SKM-1 treated with dmso at 0.1 percent for 144 hours (cell line): Measurements from ENCODE around the gene CACNA2D3.
"Not testable (repeated sequence)": the region's sequence is repeated elsewhere in the genome, so short reads cannot be mapped to it uniquely, and the experiment has no call there.

Experiments used
- DNase-seq: peaks from one replicate; lab custom pipeline; 2025; ENCODE audit not compliant: unreplicated experiment; lab: John Stamatoyannopoulos, UW

The CACNA2D3 gene

DNA sequence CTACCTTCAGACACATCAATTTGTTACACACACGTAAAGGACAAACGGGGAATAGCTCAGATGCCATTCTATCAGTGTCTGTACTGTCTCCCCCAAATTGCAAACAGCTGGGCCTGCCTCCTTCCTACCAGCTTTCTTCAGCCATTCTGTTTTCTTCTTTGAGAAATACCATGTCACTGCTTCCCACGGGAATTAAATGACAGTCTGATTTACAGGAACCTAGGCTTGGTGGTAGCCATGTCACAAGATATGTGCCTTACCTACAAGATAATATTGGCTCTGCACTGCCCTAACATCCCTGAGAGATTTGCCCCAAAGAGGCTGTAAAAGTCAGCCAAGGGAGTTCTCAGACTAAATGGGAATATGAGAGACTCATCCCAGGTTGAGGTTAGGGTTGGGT is 497.2 kb downstream of the CACNA2D3 start:
- DNase-seq, result no peak

DNA sequence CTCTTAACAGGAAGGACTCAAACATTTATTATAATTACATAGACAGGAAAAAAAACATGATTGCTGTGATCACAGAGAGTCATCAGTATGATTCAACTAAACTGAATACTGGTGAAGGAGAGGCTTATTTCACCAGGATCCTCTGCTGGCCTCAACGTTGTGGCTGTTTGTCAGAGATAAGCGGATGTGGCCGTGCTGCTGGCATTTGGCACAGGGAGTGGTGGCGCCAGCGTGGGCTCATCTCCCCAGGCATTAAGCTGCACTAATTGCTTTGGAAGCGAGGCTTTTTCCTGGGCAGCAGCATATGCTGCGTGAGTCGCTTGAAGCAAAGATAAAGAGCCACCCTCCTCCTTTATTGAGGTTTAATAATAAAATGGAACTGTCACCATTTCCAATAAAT is 498.8 kb downstream of the CACNA2D3 start:
- no peak for DNase-seq

- DNase-seq, result no peak
Observed at GRCh38 chr3:54622678-54623077, 500.3 kb downstream of the CACNA2D3 start.

- DNase-seq, result no peak
Observed at GRCh38 chr3:54625805-54626787, 503.7 kb downstream of the CACNA2D3 start.

- DNase-seq, result no peak
Observed at GRCh38 chr3:54628888-54629441, 506.6 kb downstream of the CACNA2D3 start.

- DNase-seq, result no peak
Observed at GRCh38 chr3:54630101-54630623, 507.8 kb downstream of the CACNA2D3 start.

- DNase-seq, result not testable (repeated sequence)
Observed at GRCh38 chr3:54631001-54631400, 508.6 kb downstream of the CACNA2D3 start.

DNA sequence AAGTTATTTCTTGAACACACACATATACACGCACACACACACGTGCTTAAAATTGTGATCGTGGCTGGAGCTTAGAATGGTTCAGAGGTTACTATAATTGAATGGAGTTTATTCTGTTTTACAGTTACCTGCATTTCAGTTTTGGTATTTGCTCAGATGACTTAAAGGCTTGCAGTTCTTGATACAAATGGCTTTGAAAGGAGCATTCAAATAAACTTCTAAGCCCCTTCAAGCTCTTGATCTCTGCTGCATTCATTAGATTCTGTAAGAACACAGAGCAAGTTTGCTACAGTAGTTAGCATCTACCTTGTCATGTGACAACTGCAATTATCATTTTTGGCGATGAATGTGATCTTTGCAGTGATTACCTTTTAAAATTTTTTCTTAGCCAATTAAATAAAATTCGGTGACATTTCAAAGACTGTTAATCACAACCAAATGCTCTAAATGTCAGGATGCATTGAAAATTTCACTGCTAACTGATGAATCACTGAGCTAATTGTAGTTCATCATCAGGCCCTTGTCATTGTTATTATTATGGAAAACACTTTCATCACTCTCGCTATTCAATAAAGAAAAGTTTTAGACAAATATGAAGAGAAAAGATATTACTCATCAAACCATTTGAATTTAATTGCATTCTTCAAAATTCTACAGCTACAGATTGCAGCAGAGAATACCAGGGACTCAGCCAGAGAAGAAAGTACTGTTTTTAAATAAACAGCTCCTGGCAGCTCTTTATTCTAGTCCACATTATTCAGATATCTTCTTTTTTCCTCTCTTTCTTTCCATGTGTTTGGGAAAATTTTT is 509.4 kb downstream of the CACNA2D3 start:
- no peak for DNase-seq

GRCh38 chr3:54632326-54632665 is 509.9 kb downstream of the CACNA2D3 start:
- no peak for DNase-seq

GRCh38 chr3:54632834-54633233 is 510.5 kb downstream of the CACNA2D3 start:
- DNase-seq, result no peak

DNA sequence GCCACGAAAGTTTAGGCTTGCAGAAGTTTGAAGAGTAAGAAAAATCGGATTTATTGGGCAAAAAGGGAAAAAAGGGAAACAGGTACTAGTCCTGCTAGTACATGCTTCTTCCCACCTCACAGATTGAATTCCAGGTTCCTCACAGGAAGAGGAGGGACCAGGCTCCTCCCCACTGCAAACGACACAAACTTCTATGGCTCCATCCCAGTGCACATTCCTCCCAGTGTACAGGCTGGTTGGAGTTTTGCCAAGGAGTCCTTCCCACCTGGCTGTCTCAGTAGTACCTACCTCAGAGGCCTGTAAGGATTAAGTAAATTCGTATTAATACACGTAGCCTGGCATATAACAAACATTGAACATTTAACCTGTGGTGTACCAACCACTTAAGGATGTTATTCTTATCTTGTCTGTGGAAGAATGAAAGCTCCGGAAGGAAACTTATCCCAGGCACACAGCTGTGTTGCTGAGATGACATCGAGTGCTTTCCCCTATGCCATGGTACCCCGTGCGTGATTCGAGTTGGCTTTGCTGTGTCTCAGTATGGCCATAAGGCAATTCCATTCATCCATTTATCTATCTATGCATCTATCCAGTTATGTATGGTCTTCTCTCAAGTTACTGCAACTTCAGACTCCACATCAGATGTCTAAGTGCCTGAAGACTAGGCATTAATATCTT is 511.2 kb downstream of the CACNA2D3 start:
- DNase-seq, result no peak

DNA sequence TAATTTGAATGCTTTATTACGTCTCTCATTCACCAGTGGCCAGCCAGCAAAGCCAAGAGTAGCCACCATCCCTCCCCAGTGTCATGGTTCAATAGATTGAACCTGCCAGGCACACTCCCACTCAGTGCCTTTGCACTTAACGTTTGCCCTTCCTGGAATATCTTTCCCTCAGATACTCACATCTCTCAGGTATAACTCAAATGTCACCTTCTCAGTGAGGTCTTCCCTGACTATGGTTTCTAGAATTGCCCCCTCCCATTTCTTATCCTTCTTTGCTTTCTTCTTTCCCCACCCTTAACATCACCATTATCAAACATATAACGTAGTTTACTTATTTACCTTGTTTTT is 511.7 kb downstream of the CACNA2D3 start:
- DNase-seq, result no peak

DNA sequence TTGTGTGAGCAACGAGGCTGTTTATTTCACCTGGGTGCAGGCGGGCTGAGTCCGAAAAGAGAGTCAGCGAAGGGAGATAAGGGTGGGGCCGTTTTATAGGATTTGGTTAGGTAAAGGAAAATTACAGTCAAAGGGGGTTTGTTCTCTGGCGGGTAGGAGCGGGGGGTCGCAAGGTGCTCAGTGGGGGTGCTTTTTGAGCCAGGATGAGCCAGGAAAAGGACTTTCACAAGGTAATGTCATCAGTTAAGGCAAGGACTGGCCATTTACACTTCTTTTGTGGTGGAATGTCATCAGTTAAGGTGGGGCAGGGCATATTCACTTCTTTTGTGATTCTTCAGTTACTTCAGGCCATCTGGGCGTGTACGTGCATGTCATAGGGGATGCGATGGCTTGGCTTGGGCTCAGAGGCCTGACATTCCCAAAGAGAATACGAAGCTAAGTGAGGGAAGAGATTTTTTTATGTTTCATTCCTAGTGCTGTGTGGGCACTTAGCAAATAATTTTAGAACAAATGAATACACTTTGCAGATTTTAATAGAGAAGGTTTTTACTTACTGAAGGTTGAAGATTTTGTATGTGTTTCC is 517.5 kb downstream of the CACNA2D3 start:
- DNase-seq, result not testable (repeated sequence)

DNA sequence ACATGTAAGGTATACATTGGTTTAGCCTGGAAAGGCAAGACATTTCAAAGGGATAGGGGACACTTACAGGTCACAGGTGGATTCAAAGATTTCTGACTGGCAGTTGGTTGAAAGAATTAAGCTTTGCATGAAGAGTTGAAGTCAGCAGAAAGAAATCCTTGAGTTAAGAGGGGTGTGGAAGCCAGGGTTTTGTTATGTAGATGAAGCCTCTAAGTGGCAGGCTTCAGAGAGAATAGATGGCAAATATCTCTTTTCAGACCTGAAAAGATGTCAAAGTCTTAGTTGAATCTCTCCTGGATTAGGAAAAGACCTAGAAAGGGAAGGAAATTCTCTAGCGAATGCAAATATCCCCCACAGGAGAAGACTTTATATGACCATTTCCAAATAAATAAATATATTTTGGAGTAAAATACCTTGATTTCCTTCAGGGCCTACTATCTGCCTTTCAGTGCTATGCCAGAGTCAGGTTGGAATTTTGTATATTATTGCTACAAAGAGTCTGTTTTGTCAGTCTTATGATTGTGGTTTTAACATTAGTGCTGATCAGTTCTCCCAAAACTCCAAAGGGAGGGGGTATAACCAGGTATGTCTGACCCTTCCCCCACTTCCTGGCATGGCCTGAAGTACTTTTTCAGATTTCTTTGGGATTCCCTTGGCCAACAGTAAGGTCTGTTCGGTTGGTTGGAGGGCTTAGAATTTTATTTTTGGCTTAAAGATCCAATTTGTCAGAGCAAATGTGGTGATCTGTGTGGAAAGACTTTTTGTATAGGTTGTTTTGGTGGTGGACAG is 519.1 kb downstream of the CACNA2D3 start:
- no peak for DNase-seq

DNA sequence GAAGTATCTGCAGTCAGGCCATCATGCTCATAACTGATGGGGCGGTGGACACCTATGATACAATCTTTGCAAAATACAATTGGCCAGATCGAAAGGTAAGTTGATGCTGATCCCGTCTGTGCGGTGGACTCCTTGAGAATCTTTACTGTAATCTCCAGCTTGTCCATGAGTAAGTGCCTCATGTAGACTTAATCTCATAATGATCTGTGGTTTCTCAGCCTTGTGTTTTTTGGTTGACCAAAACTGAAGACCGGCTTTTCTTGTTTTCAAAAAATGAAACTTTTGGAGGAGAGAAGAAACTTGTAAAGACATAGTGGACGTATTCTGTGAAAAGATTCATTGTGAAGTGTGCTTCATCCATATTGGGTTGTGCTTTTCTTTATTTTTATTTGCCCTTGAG is 519.8 kb downstream of the CACNA2D3 start:
- no peak for DNase-seq

DNA sequence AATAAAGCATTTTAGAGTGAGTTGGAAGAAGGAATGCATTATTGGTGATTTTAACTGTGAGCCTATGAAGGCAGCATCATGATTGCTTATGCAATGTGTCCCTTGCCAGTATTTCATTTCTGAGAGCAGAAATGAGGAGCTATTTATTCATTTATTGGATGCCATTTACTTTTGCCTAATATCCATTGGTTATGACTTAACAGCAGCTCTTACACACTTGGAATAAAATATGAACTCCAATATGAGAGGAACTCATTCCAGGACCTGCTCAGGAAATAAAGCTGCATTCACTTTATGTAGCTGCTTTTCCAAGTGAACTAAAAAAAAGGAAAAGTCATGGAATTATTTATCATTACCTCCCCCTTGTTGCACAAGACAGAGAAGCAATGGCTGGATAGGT is 525.4 kb downstream of the CACNA2D3 start:
- DNase-seq, result no peak

GRCh38 chr3:54649551-54649950 is 527.2 kb downstream of the CACNA2D3 start:
- DNase-seq, result no peak

DNA sequence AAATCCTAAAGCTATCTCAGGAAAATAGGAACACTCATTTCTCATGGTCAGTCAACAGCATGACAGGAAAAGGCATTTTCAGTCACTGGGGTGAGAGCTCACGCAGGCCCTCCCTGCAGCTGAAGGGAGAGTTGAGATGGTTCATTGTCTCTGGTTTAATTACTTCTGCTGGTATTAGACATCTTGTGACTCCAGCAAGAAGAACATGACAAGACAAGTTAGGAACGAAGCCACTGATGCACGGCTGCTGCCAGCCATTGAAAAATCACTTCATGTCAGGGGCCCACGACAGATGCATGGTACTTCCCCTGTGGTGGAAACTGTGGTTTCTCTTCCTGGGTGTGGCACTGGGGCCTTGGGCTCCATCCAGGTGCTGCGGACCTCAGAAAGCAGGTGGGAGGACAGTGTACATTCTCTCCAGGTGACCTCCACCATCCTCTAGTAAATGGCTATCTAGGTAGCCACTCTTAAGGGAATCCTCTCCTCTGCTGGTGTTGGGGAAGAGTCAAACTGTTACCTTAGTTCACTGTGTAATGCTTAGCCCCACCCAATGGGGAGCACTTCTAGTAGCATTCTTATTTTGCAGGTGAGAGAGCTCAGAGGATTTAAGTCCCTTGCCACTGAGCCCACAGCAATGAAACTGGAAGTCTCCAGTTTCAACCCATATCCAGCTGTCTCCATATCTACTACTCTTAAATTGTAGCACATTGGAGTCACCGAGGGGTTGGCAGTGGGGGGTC is 531.3 kb downstream of the CACNA2D3 start:
- no peak for DNase-seq

DNA sequence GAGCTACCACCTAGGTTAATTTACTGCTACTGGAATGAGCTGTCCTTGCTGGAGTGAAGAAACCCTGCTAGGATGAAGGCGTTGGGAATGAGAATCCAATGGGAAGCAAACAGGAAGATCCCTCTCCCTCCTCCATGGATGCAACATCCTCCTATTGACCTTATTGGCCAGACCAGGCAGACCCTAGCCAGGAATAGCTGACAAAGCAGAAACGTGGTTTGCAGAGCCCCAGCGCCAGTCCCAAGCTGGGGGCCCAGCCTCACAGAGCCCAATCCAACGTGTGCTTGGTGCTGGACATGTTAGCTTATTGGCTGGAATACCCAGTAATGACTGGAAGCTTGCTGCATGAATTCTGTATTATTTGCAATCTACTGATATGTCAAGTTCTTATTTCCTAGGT is 532.4 kb downstream of the CACNA2D3 start:
- no peak for DNase-seq
